ENCODE data around the gene CES2.
"Not testable (repeated sequence)": the region's sequence is repeated elsewhere in the genome, so short reads cannot be mapped to it uniquely, and the experiment has no call there.

Gene CES2

GRCh38 chr16:66958857-66959703 lies 23.8 kb downstream of the CES2 start:
- DNase-seq = no peak

GRCh38 chr16:66959704-66960161 lies 24.4 kb downstream of the CES2 start:
- DNase-seq = no peak

- DNase-seq = no peak
Measured at GRCh38 chr16:66960270-66960669, 25.0 kb downstream of the CES2 start.

GRCh38 chr16:66961065-66961744 lies 25.9 kb downstream of the CES2 start, which contains the start of gene CES3:
Gene CES3, plus strand, starts transcription at chr16:66961266. Its CDS starts 42 bp downstream, at chr16:66961308.
- peak; percentile 67 for DNase-seq

GRCh38 chr16:66961914-66962313 lies 26.6 kb downstream of the CES2 start:
- no peak for DNase-seq

GRCh38 chr16:66964049-66964448 lies 28.7 kb downstream of the CES2 start:
- DNase-seq = no peak

- DNase-seq = no peak
Measured at GRCh38 chr16:66968847-66969246, 33.5 kb downstream of the CES2 start.

GRCh38 chr16:66970775-66971720 lies 35.7 kb downstream of the CES2 start:
- no peak for DNase-seq

- DNase-seq = no peak
Measured at GRCh38 chr16:66972983-66973382, 37.7 kb downstream of the CES2 start.

- DNase-seq = no peak
Measured at GRCh38 chr16:66973716-66974115, 38.4 kb downstream of the CES2 start.

GRCh38 chr16:66974156-66974931 lies 39.0 kb downstream of the CES2 start:
- not testable (repeated sequence) for DNase-seq

GRCh38 chr16:66974932-66975246 lies 39.6 kb downstream of the CES2 start:
- peak; percentile 46 for DNase-seq

- no peak for DNase-seq
Measured at GRCh38 chr16:66975302-66975893, 40.1 kb downstream of the CES2 start.

- DNase-seq = no peak
Measured at GRCh38 chr16:66976746-66977145, 41.4 kb downstream of the CES2 start.

- peak; percentile 92 for DNase-seq
Measured at GRCh38 chr16:66977341-66978113, 42.2 kb downstream of the CES2 start.

- DNase-seq = no peak
Measured at GRCh38 chr16:66979011-66979717, 43.8 kb downstream of the CES2 start.

GRCh38 chr16:66983033-66983432 lies 47.7 kb downstream of the CES2 start:
- no peak for DNase-seq

GRCh38 chr16:66984892-66985311 lies 49.6 kb downstream of the CES2 start:
- peak; percentile 62 for DNase-seq

GRCh38 chr16:66986559-66986958 lies 51.2 kb downstream of the CES2 start:
- DNase-seq = no peak

GRCh38 chr16:66988197-66988788 lies 53.0 kb downstream of the CES2 start, which contains the start of gene CES4A:
Gene CES4A, plus strand, starts transcription at chr16:66988589. Its CDS starts 184 bp downstream, at chr16:66988773.
- no peak for DNase-seq

Measured in stimulated activated CD4-positive, alpha-beta T cell treated with anti-CD3 and anti-CD28 coated beads, Interleukin-4, amount 100 ng/mL, for 1 hour (primary cell).